ENCODE results near the gene GCNT1. TPM values are rescaled to one million over a fixed set of nuclear protein-coding genes. Genes with fewer than 3 reads are reported as not detected.
"Not testable (repeated sequence)": the region's sequence is repeated elsewhere in the genome, so short reads cannot be mapped to it uniquely, and the experiment has no call there.

The GCNT1 gene
- total and polyA plus RNA-seq, 10 donors: 2.5 to 54.5 (median 26.4) TPM

- Histone ChIP-seq H3K27me3 (replicated peaks in 1 of 7) (no peaks in the 10 kb centered on the region), H3K4me3 (no peak overlapping the region), H3K4me1 (peaks cover 0 to 50% (median 26%) of the 10 kb centered on the region in 6 donors), H3K9me3 (peaks cover 0 to 15% (median 4%) of the 10 kb centered on the region in 8 donors), H3K36me3 (peaks cover 0 to 7% (median 0%) of the 10 kb centered on the region in 6 donors), H3K27ac (no peak overlapping the region)
- intact Hi-C loops (cut with DNase I; ENCODE audit: low total_unique reads): no loop called here
- 43 to 78% (median 72%) methylated on average over 10 of the region's 10 CpGs for WGBS, 5 donors
- DNase-seq: no peak
- TF ChIP-seq POLR2A (IDR thresholded peaks at IDR 0.05) (no peak), POLR2AphosphoS5 (IDR thresholded peaks at IDR 0.05) (no peak), CTCF (IDR thresholded peaks at IDR 0.05 in 8 of 11, conservative IDR thresholded peaks at IDR 0.05 in 3 of 11) (no peak)
Measured at GRCh38 chr9:76478226-76478625, 19.2 kb downstream of the GCNT1 start.

GRCh38 chr9:76479337-76479736 is 20.4 kb downstream of the GCNT1 start:
- H3K36me3 ChIP-seq; H3K27ac ChIP-seq; H3K27me3 ChIP-seq (replicated peaks in 1 of 7); H3K4me3 ChIP-seq; intact Hi-C loops (cut with DNase I; ENCODE audit: low total_unique reads); DNase-seq: not testable (repeated sequence)
- Histone ChIP-seq H3K4me1 (peaks cover 0 to 39% (median 19%) of the 10 kb centered on the region in 6 donors), H3K9me3 (peaks cover 0 to 15% (median 4%) of the 10 kb centered on the region in 8 donors)
- WGBS, 5 donors: 90 to 100% (median 95%) methylated on average over 1 to 2 of the region's 2 CpGs

GRCh38 chr9:76486151-76486550 is 27.2 kb downstream of the GCNT1 start:
- H3K27me3 ChIP-seq (replicated peaks in 1 of 7): no peaks in the 10 kb centered on the region
- intact Hi-C loops (cut with DNase I; ENCODE audit: low total_unique reads): no loop called here
- H3K4me3 ChIP-seq: no peak overlapping the region
- H3K27ac ChIP-seq: no peak overlapping the region
- no peak for TF ChIP-seq CTCF (IDR thresholded peaks at IDR 0.05 in 8 of 11, conservative IDR thresholded peaks at IDR 0.05 in 3 of 11)
- no peak for TF ChIP-seq POLR2A (IDR thresholded peaks at IDR 0.05)
- TF ChIP-seq POLR2AphosphoS5 (IDR thresholded peaks at IDR 0.05): no peak
- no peaks in the 10 kb centered on the region for H3K36me3 ChIP-seq
- peaks cover 0 to 56% (median 8%) of the 10 kb centered on the region in 6 donors for H3K4me1 ChIP-seq
- WGBS, 5 donors: 85 to 96% (median 89%) methylated on average over 2 of the region's 2 CpGs
- peaks cover 0 to 4% (median 0%) of the 10 kb centered on the region in 8 donors for H3K9me3 ChIP-seq
- DNase-seq: no peak

- Histone ChIP-seq H3K36me3 (peaks cover 0 to 15% (median 0%) of the 10 kb centered on the region in 6 donors), H3K9me3 (peaks cover 0 to 9% (median 0%) of the 10 kb centered on the region in 8 donors), H3K27ac (peak overlapping the region in 6 of 8 donors; percentile 2 to 73 (median 58)), H3K4me1 (peaks cover 0 to 63% (median 14%) of the 10 kb centered on the region in 6 donors), H3K4me3 (no peak overlapping the region), H3K27me3 (replicated peaks in 1 of 7) (no peaks in the 10 kb centered on the region)
- no peak for DNase-seq
- no peak for TF ChIP-seq POLR2AphosphoS5 (IDR thresholded peaks at IDR 0.05)
- TF ChIP-seq CTCF (IDR thresholded peaks at IDR 0.05 in 8 of 11, conservative IDR thresholded peaks at IDR 0.05 in 3 of 11): no peak
- TF ChIP-seq POLR2A (IDR thresholded peaks at IDR 0.05): no peak
- intact Hi-C loops (cut with DNase I; ENCODE audit: low total_unique reads): no loop called here
- WGBS, 5 donors: 62 to 70% (median 67%) methylated on average over 6 of the region's 6 CpGs
Measured at GRCh38 chr9:76490249-76490990, 31.4 kb downstream of the GCNT1 start.

GRCh38 chr9:76491056-76491455 is 32.1 kb downstream of the GCNT1 start:
- peaks cover 0 to 60% (median 14%) of the 10 kb centered on the region in 6 donors for H3K4me1 ChIP-seq
- DNase-seq; H3K4me3 ChIP-seq; H3K27me3 ChIP-seq (replicated peaks in 1 of 7); intact Hi-C loops (cut with DNase I; ENCODE audit: low total_unique reads); H3K9me3 ChIP-seq: not testable (repeated sequence)
- peak overlapping the region in 6 of 8 donors; percentile 2 to 73 (median 58) for H3K27ac ChIP-seq
- peaks cover 0 to 15% (median 0%) of the 10 kb centered on the region in 6 donors for H3K36me3 ChIP-seq
- 22 to 34% (median 28%) methylated on average over 1 of the region's 1 CpG for WGBS, 5 donors

- DNase-seq; intact Hi-C loops (cut with DNase I; ENCODE audit: low total_unique reads); H3K4me3 ChIP-seq; H3K27me3 ChIP-seq (replicated peaks in 1 of 7); H3K27ac ChIP-seq; H3K9me3 ChIP-seq: not testable (repeated sequence)
- WGBS, 5 donors: 77 to 100% (median 97%) methylated on average over 1 of the region's 1 CpG
- H3K36me3 ChIP-seq: peaks cover 0 to 15% (median 0%) of the 10 kb centered on the region in 6 donors
- peaks cover 0 to 37% (median 14%) of the 10 kb centered on the region in 6 donors for H3K4me1 ChIP-seq
Measured at GRCh38 chr9:76493496-76493895, 34.5 kb downstream of the GCNT1 start.

Measured in spleen (tissue), 11 donors.